ENCODE measurements around the gene ANKS6. TPM values are rescaled to one million over a fixed set of nuclear protein-coding genes. Genes with fewer than 3 reads are reported as not detected.

ANKS6 gene
- total RNA-seq, 1 experiment from 2014 or later: 39.2 TPM

- Histone ChIP-seq H2AFZ (ENCODE audit: low read depth, low read length, poor library complexity, severe bottlenecking) (no peak overlapping the region), H3K4me1 (ENCODE audit: control insufficient read depth in 1 of 2, insufficient read depth in 2 of 2, low read length in 2 of 2) (peaks cover 31 to 51% of the 10 kb centered on the region in 2 experiments), H4K20me1 (ENCODE audit: insufficient read depth) (no peaks in the 10 kb centered on the region), H3K27ac (ENCODE audit: low read depth, low read length) (no peak overlapping the region; the same call in 1 of the 2 replicates), H3K9ac (ENCODE audit: low read length) (peak overlapping the region; percentile 31; the same call in 1 of the 2 replicates), H3K4me2 (ENCODE audit: low read length) (peak overlapping the region; percentile 97), H3K36me3 (ENCODE audit: control insufficient read depth in 1 of 2, insufficient read depth in 2 of 2, low read length in 2 of 2) (no peaks in the 10 kb centered on the region), H3K9me3 (ENCODE audit: control insufficient read depth in 1 of 2, insufficient read depth in 1 of 2, low read depth in 1 of 2, low read length in 2 of 2) (no peaks in the 10 kb centered on the region), H3K9me2 (ENCODE audit: insufficient read depth) (no peaks in the 10 kb centered on the region), H3K79me2 (ENCODE audit: insufficient read depth, low read length) (peaks cover 11% of the 10 kb centered on the region; the same call in 1 of the 2 replicates), H3K27me3 (ENCODE audit: insufficient read depth, low read length) (no peaks in the 10 kb centered on the region), H3K4me3 (replicated peaks in 1 of 2; ENCODE audit: low read depth in 1 of 2, low read length in 2 of 2) (peak overlapping the region in 1 of 2 experiments; percentile 16; a peak in 1 of 4 replicates)
- ChIA-PET CTCF (no interaction called here), RAD21 (ENCODE audit: low non-redundant PET in 1 of 2, low total read pairs in 2 of 2, uncharacterized antibody in 2 of 2, unreplicated experiment in 2 of 2) (no interaction called here), POLR2A (no interaction called here)
- intact Hi-C loops (cut with micrococcal nuclease): no loop called here
- no TSS peak for BruUV-seq (replicated peaks)
- ATAC-seq (no peak), DNase-seq (ENCODE audit: low read depth, low spot score) (no peak)
- TF ChIP-seq JUND (IDR thresholded peaks at IDR 0.05) (peak; percentile 63), POLR2AphosphoS5 (IDR thresholded peaks at IDR 0.05; ENCODE audit: low read depth, low read length) (0 out of 2 replicates have a peak, but pooled peaks have one; percentile 16), ELF1 (IDR thresholded peaks at IDR 0.05; ENCODE audit: borderline replicate concordance, low read depth) (no peak), SIN3A (IDR thresholded peaks at IDR 0.05; ENCODE audit: low read depth) (0 out of 2 replicates have a peak, but pooled peaks have one; percentile 21), RAD21 (IDR thresholded peaks at IDR 0.05; ENCODE audit: low read depth) (no peak), EZH2phosphoT487 (IDR thresholded peaks at IDR 0.05; ENCODE audit: borderline replicate concordance) (no peak), FOSL1 (IDR thresholded peaks at IDR 0.05; ENCODE audit: low read depth) (peak; percentile 27; the same call in 1 of the 2 replicates), SP1 (IDR thresholded peaks at IDR 0.05; ENCODE audit: low read depth) (peak; percentile 56), CEBPB (IDR thresholded peaks at IDR 0.05; ENCODE audit: low read depth) (peak; percentile 54)
Observed at GRCh38 chr9:98811051-98811650, 14.8 kb upstream of the ANKS6 start.

- Histone ChIP-seq H3K9me2 (ENCODE audit: insufficient read depth) (no peaks in the 10 kb centered on the region), H3K4me1 (ENCODE audit: control insufficient read depth in 1 of 2, insufficient read depth in 2 of 2, low read length in 2 of 2) (peaks cover 31 to 51% of the 10 kb centered on the region in 2 experiments), H3K79me2 (ENCODE audit: insufficient read depth, low read length) (peaks cover 11% of the 10 kb centered on the region; the same call in 1 of the 2 replicates), H4K20me1 (ENCODE audit: insufficient read depth) (no peaks in the 10 kb centered on the region), H3K9ac (ENCODE audit: low read length) (peak overlapping the region; percentile 80), H3K4me2 (ENCODE audit: low read length) (peak overlapping the region; percentile 97), H3K4me3 (replicated peaks in 1 of 2; ENCODE audit: low read depth in 1 of 2, low read length in 2 of 2) (no peak overlapping the region), H3K9me3 (ENCODE audit: control insufficient read depth in 1 of 2, insufficient read depth in 1 of 2, low read depth in 1 of 2, low read length in 2 of 2) (no peaks in the 10 kb centered on the region), H3K36me3 (ENCODE audit: control insufficient read depth in 1 of 2, insufficient read depth in 2 of 2, low read length in 2 of 2) (no peaks in the 10 kb centered on the region), H3K27me3 (ENCODE audit: insufficient read depth, low read length) (no peaks in the 10 kb centered on the region), H2AFZ (ENCODE audit: low read depth, low read length, poor library complexity, severe bottlenecking) (no peak overlapping the region), H3K27ac (ENCODE audit: low read depth, low read length) (no peak overlapping the region; the same call in 1 of the 2 replicates)
- TF ChIP-seq YY1 (IDR thresholded peaks at IDR 0.05; ENCODE audit: extremely low read depth, insufficient replicate concordance, low read depth, low read length) (no peak), POLR2A (IDR thresholded peaks at IDR 0.05; ENCODE audit: borderline replicate concordance, extremely low read depth, insufficient read depth, insufficient read length) (no peak), REST (IDR thresholded peaks at IDR 0.05; ENCODE audit: low read depth) (no peak)
- intact Hi-C loops (cut with micrococcal nuclease): no loop called here
- DNase-seq (ENCODE audit: low read depth, low spot score) (no peak), ATAC-seq (no peak)
- POLR2A ChIA-PET: no interaction called here
- RAD21 ChIA-PET (ENCODE audit: low non-redundant PET in 1 of 2, low total read pairs in 2 of 2, uncharacterized antibody in 2 of 2, unreplicated experiment in 2 of 2): no interaction called here
- CTCF ChIA-PET: interaction anchor here (1.0 kb wide), 1 partner anchor 38 kb away, joined by 3 read pairs; no protein-coding TSS in a partner anchor
- BruUV-seq (replicated peaks): no TSS peak
Observed at GRCh38 chr9:98810102-98810842, 13.9 kb upstream of the ANKS6 start.

All from HCT116 (cell line).